Lower lobe of right lung (tissue), 2 donors: ENCODE data around the gene APPL2. TPM values are rescaled to one million over a fixed set of nuclear protein-coding genes. Genes with fewer than 3 reads are reported as not detected.
"Not testable (repeated sequence)": the region's sequence is repeated elsewhere in the genome, so short reads cannot be mapped to it uniquely, and the experiment has no call there.

Experiments
- ATAC-seq, 2 donors: fragments of 200-7000 bp; cut with Tn5 transposase; one replicate each; pipeline ENCODE4 v1.9.1; 2020 to 2022; ENCODE audit warnings: mild to moderate bottlenecking in 2 of 2, moderate library complexity in 2 of 2
- DNase-seq: peaks from one replicate; pipeline ENCODE4 v3.0.0-alpha.2; 2020
- H3K27ac ChIP-seq: fragments of 200-600 bp; one replicate; pipeline ENCODE4 v1.8.0; 2022
- H3K27me3 ChIP-seq: fragments of 200-600 bp; one replicate; pipeline ENCODE4 v1.8.0; 2022; ENCODE audit warnings: low read depth
- H3K36me3 ChIP-seq: fragments of 200-600 bp; one replicate; pipeline ENCODE4 v1.8.0; 2022; ENCODE audit warnings: mild to moderate bottlenecking
- H3K4me1 ChIP-seq: fragments of 200-600 bp; one replicate; pipeline ENCODE4 v1.8.0; 2022
- H3K4me3 ChIP-seq: fragments of 200-600 bp; one replicate; pipeline ENCODE4 v1.8.0; 2022; ENCODE audit warnings: mild to moderate bottlenecking
- H3K9me3 ChIP-seq: fragments of 200-600 bp; one replicate; pipeline ENCODE4 v1.8.0; 2022
- CTCF ChIP-seq: fragments of 200-600 bp; IDR thresholded peaks from one replicate; pipeline ENCODE4 v1.8.0; 2022; ENCODE audit warnings: antibody characterized with exemption, mild to moderate bottlenecking
- intact Hi-C: fragments of 100-400 bp; cut with DNase I; formaldehyde crosslinking; loops from one replicate; pipeline ENCODE4 v1.11.0; 2022
- total RNA-seq: library from RNA; stranded (reverse); fragmentation: NEBNext Ultra II Directional; extraction: Animal tissue kit (Norgen Biotek cat#: 25700); gene quantifications from one replicate; pipeline ENCODE4 v1.2.1, GENCODE V29; 2021
- donor health status: DM: no; HTN: yes; CAD: no; lungs with severe emphysema.

APPL2 gene
- total RNA-seq, 1 donor from 2014 or later: 34.0 TPM

GRCh38 chr12:105262461-105263184, 26.6 kb upstream of the APPL2 start:
- Histone ChIP-seq H3K27ac (no peak overlapping the region), H3K4me3 (no peak overlapping the region)
- intact Hi-C loops: no loop called here

GRCh38 chr12:105261010-105261409, 25.0 kb upstream of the APPL2 start:
- no peak overlapping the region for H3K27ac ChIP-seq
- no peaks in the 10 kb centered on the region for H3K9me3 ChIP-seq
- intact Hi-C loops: no loop called here
- no peak overlapping the region for H3K4me3 ChIP-seq
- peaks cover 3% of the 10 kb centered on the region for H3K27me3 ChIP-seq
- no peaks in the 10 kb centered on the region for H3K36me3 ChIP-seq
- no peak for TF ChIP-seq CTCF
- ATAC-seq (no peak), DNase-seq (no peak)
- H3K4me1 ChIP-seq: no peaks in the 10 kb centered on the region

More at GRCh38 chr12:105262461-105263184, 26.6 kb upstream of the APPL2 start:
- Histone ChIP-seq H3K9me3 (no peaks in the 10 kb centered on the region), H3K4me1 (no peaks in the 10 kb centered on the region), H3K27me3 (peaks cover 3% of the 10 kb centered on the region), H3K36me3 (no peaks in the 10 kb centered on the region)
- TF ChIP-seq CTCF: no peak
- ATAC-seq (no peak), DNase-seq (no peak)

- H3K9me3 ChIP-seq: no peaks in the 10 kb centered on the region
- DNase-seq (no peak), ATAC-seq (no peak)
- no peaks in the 10 kb centered on the region for H3K4me1 ChIP-seq
- TF ChIP-seq CTCF: no peak
- no peak overlapping the region for H3K27ac ChIP-seq
- intact Hi-C loops: no loop called here
- H3K36me3 ChIP-seq: no peaks in the 10 kb centered on the region
- H3K27me3 ChIP-seq: no peaks in the 10 kb centered on the region
- no peak overlapping the region for H3K4me3 ChIP-seq
Observed at GRCh38 chr12:105259226-105259625, 23.3 kb upstream of the APPL2 start.

- Histone ChIP-seq H3K4me1 (no peaks in the 10 kb centered on the region), H3K4me3 (no peak overlapping the region), H3K27ac (no peak overlapping the region), H3K27me3 (no peaks in the 10 kb centered on the region), H3K36me3 (no peaks in the 10 kb centered on the region), H3K9me3 (no peaks in the 10 kb centered on the region)
- no peak for TF ChIP-seq CTCF
- DNase-seq: no peak
- ATAC-seq: no peak
- intact Hi-C loops: no loop called here
Observed at GRCh38 chr12:105257321-105257728, 21.4 kb upstream of the APPL2 start.

- ATAC-seq: no peak
- H3K27ac ChIP-seq: no peak overlapping the region
- TF ChIP-seq CTCF: no peak
Observed at GRCh38 chr12:105256921-105257320, 20.9 kb upstream of the APPL2 start.

GRCh38 chr12:105256431-105256830, 20.5 kb upstream of the APPL2 start:
- DNase-seq, H3K36me3 ChIP-seq, intact Hi-C loops, H3K27me3 ChIP-seq, H3K4me1 ChIP-seq, H3K27ac ChIP-seq, H3K9me3 ChIP-seq, ATAC-seq, H3K4me3 ChIP-seq: not testable (repeated sequence)

More at GRCh38 chr12:105256921-105257320, 20.9 kb upstream of the APPL2 start:
- Histone ChIP-seq H3K4me3 (no peak overlapping the region), H3K9me3 (no peaks in the 10 kb centered on the region), H3K36me3 (no peaks in the 10 kb centered on the region), H3K27me3 (no peaks in the 10 kb centered on the region), H3K4me1 (no peaks in the 10 kb centered on the region)
- DNase-seq: no peak
- intact Hi-C loops: no loop called here
